ENCODE measurements around the gene MORC1.

DNA sequence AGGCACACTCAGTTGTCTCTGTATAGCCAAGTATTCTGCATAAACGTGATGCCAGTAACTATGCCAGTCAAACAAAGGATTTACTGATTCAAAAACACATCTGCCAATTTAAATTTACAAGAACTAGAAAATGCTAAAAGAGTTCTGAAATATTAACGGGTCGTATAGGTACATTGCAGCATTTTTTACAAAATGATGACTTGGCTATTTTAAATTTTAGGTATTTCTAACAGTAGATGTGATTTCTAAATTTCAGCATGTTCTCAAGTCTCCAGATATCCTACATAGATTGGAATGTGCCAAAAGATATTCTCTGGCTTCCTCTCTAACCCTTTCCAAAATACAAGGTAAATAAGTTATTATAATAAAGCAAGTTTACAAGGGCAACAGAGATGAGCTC, 60.3 kb downstream of the MORC1 start:
- TF ChIP-seq, protein P1, sequence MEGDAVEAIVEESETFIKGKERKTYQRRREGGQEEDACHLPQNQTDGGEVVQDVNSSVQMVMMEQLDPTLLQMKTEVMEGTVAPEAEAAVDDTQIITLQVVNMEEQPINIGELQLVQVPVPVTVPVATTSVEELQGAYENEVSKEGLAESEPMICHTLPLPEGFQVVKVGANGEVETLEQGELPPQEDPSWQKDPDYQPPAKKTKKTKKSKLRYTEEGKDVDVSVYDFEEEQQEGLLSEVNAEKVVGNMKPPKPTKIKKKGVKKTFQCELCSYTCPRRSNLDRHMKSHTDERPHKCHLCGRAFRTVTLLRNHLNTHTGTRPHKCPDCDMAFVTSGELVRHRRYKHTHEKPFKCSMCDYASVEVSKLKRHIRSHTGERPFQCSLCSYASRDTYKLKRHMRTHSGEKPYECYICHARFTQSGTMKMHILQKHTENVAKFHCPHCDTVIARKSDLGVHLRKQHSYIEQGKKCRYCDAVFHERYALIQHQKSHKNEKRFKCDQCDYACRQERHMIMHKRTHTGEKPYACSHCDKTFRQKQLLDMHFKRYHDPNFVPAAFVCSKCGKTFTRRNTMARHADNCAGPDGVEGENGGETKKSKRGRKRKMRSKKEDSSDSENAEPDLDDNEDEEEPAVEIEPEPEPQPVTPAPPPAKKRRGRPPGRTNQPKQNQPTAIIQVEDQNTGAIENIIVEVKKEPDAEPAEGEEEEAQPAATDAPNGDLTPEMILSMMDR (IDR thresholded peaks at IDR 0.05), result no peak
- TF ChIP-seq POLR2AphosphoS5 (IDR thresholded peaks at IDR 0.05), result no peak
- no peak for TF ChIP-seq POLR2A (IDR thresholded peaks at IDR 0.05; ENCODE audit: low read depth)
- TF ChIP-seq EP300 (IDR thresholded peaks at IDR 0.05), result no peak
